HEK293 (cell line): Measurements from ENCODE around the gene BTRC.

Experiments
- GLI2 ChIP-seq: fragments of 450-650 bp; formaldehyde crosslinking; IDR thresholded peaks from 2 replicates; pipeline ENCODE4; 2017; ENCODE audit warnings: missing biosample characterization, missing genetic modification characterization, low read depth, borderline replicate concordance
- KLF7 ChIP-seq: fragments of 450-650 bp; formaldehyde crosslinking; IDR thresholded peaks from 2 replicates; pipeline ENCODE4 v1.5.1; 2016; ENCODE audit warnings: missing biosample characterization, missing genetic modification characterization, borderline replicate concordance
- SETDB1 ChIP-seq: IDR thresholded peaks from one replicate; pipeline ENCODE4 v1.6.1; 2017; ENCODE audit warnings: mild to moderate bottlenecking, low read length, moderate library complexity, mixed read lengths; ENCODE audit not compliant: insufficient read length
- ZNF664 ChIP-seq: fragments of 450-650 bp; formaldehyde crosslinking; IDR thresholded peaks from 2 replicates; pipeline ENCODE4 v1.5.1; 2016; ENCODE audit warnings: missing biosample characterization, missing genetic modification characterization

DNA sequence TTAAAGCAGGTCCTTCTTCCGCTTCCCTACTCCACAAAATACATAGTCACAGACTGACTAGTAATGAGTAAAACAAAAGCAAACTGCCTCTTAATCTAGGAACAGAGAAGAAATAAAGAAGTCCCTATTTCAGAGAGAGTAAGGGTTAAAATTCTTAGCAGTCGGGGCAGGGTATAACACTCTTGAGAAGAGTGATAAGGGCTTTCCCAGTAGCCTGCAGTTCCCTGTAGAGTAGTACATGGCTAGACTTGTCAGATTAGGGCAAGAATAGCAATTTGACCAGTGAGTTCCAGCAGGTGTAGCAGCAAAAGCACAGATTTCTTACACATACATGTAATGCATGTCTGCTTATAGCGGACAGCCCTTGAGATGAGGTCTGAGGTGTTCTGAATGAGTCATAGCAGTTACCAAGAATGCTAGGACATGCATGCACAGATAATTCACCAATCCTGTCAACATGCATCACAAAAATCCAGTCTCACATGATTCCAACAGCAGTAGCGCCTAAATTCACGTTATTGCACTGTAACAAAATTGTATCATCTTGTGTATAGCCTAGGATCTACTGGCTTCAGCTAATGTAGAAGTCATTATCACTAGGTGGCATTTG is 40.7 kb downstream of the BTRC start:
- TF ChIP-seq GLI2 (tag by site-specific recombination) (no peak), ZNF664 (tag by site-specific recombination) (no peak; the same call in 1 of the 2 replicates), KLF7 (tag by site-specific recombination) (no peak), SETDB1 (no peak)
